Measurements from ENCODE around the gene ABCD3. TPM values are rescaled to one million over a fixed set of nuclear protein-coding genes. Genes with fewer than 3 reads are reported as not detected.

Gene ABCD3
- total and polyA plus RNA-seq, 2 of the 4 experiments (the other 2 are of a cell fraction), result 13.6 to 32.6 TPM

- Histone ChIP-seq H2AFZ (replicated peaks; ENCODE audit: low read length, poor library complexity) (no peak overlapping the region), H3K36me3 (ENCODE audit: control insufficient read depth, insufficient read depth, low read length) (peaks cover 60% of the 10 kb centered on the region)
- CTCF ChIA-PET, result no interaction called here
Measured at GRCh38 chr1:94531664-94532063, 113.5 kb downstream of the ABCD3 start.

More at GRCh38 chr1:94531664-94532063, 113.5 kb downstream of the ABCD3 start:
- no peak overlapping the region for H2BK5ac ChIP-seq (ENCODE audit: low read depth, low read length, poor library complexity, severe bottlenecking)
- H3K4me2 ChIP-seq (ENCODE audit: low read depth, low read length), result no peak overlapping the region
- H3K4me1 ChIP-seq (ENCODE audit: control insufficient read depth, insufficient read depth, low read length), result peaks cover 4% of the 10 kb centered on the region
- dilution Hi-C loops (cut with HindIII; ENCODE audit: low sequenced_read_pairs, unreplicated experiment), result loop anchor here (25.0 kb wide), 1 partner anchor 256 kb away; no protein-coding TSS in a partner anchor
- H2BK20ac ChIP-seq (ENCODE audit: low read depth, low read length), result no peak overlapping the region
- H4K20me1 ChIP-seq (ENCODE audit: insufficient read depth, low read length), result peaks cover 70% of the 10 kb centered on the region
- WGBS, 2 experiments (ENCODE audit: extremely low coverage in 2 of 2, insufficient read length in 1 of 2), result 100% methylated on average over 2 of the region's 6 CpGs; no CpG with 5 or more reads in 1 of the 2 experiments
- intact Hi-C loops (cut with micrococcal nuclease), result no loop called here
- no peak overlapping the region for H3K27ac ChIP-seq (ENCODE audit: insufficient read depth, low read length)
- H3K9me3 ChIP-seq (ENCODE audit: control insufficient read depth, insufficient read depth, low read length), result no peaks in the 10 kb centered on the region
- no peak overlapping the region for H2AK9ac ChIP-seq (replicated peaks; ENCODE audit: low read depth, low read length, poor library complexity)
- no peak overlapping the region for H2AK5ac ChIP-seq (ENCODE audit: low read depth, low read length)
- H3K9me1 ChIP-seq (ENCODE audit: insufficient read depth, low read length), result peaks cover 10% of the 10 kb centered on the region
- H3K18ac ChIP-seq (ENCODE audit: low read depth, low read length), result no peak overlapping the region
- H3K56ac ChIP-seq (ENCODE audit: extremely low read depth, insufficient read depth, low read length), result no peak overlapping the region
- no peak overlapping the region for H3K23ac ChIP-seq (ENCODE audit: low read depth, low read length)
- no peak overlapping the region for H3K9ac ChIP-seq (ENCODE audit: low read depth, low read length)
- no peak overlapping the region for H3K4ac ChIP-seq (ENCODE audit: low read depth, low read length)
- no peak overlapping the region for H4K5ac ChIP-seq (ENCODE audit: low read depth, low read length)
- TF ChIP-seq SMC3 (IDR thresholded peaks at IDR 0.05; ENCODE audit: low read depth, low read length) (no peak), USF2 (IDR thresholded peaks at IDR 0.05; ENCODE audit: low read depth, low read length) (no peak), FOS (IDR thresholded peaks at IDR 0.05; ENCODE audit: low read depth, low read length) (no peak), CTCF (conservative IDR thresholded peaks at IDR 0.05; ENCODE audit: low read depth, low read length) (no peak), RCOR1 (IDR thresholded peaks at IDR 0.05; ENCODE audit: insufficient replicate concordance, low read length) (no peak), BHLHE40 (IDR thresholded peaks at IDR 0.05; ENCODE audit: low read depth, low read length) (no peak), CHD1 (IDR thresholded peaks at IDR 0.05; ENCODE audit: low read depth, low read length) (0 out of 2 replicates have a peak, but pooled peaks have one; percentile 42), MAFK (IDR thresholded peaks at IDR 0.05; ENCODE audit: low read depth, low read length) (no peak), RFX5 (IDR thresholded peaks at IDR 0.05; ENCODE audit: low read depth, low read length) (no peak), POLR2A (IDR thresholded peaks at IDR 0.05; ENCODE audit: low read depth, low read length) (peak; percentile 40), CEBPB (IDR thresholded peaks at IDR 0.05; ENCODE audit: low read depth, low read length) (no peak), MXI1 (IDR thresholded peaks at IDR 0.05; ENCODE audit: borderline replicate concordance, low read depth, low read length) (no peak), RAD21 (IDR thresholded peaks at IDR 0.05; ENCODE audit: low read length) (no peak)
- H2BK120ac ChIP-seq (ENCODE audit: low read depth, low read length), result no peak overlapping the region
- DNase-seq, result no peak
- no TSS peak for BruUV-seq (replicated peaks)
- H4K91ac ChIP-seq (ENCODE audit: insufficient read depth, low read depth, low read length), result no peak overlapping the region
- peaks cover 18 to 42% of the 10 kb centered on the region in 2 experiments for H3K79me1 ChIP-seq (ENCODE audit: low read depth in 1 of 2, low read length in 2 of 2)
- in situ Hi-C loops (cut with MboI; ENCODE audit: low sequenced_read_pairs), result no loop called here
- no peak overlapping the region for H3K4me3 ChIP-seq (ENCODE audit: insufficient read depth, low read depth, low read length)
- no peaks in the 10 kb centered on the region for H3K27me3 ChIP-seq (ENCODE audit: control insufficient read depth, insufficient read depth, low read length)
- POLR2A ChIA-PET (ENCODE audit: unreplicated experiment), result interaction anchor here (0.6 to 4.9 kb wide), 4 partner anchors 9 to 271 kb away, joined by 3 to 24 read pairs (median 4); partner anchors contain the start of gene F3
- H4K8ac ChIP-seq (ENCODE audit: low read depth in 2 of 2, low read length in 2 of 2), result peak overlapping the region in 1 of 2 experiments; percentile 10; a peak in 1 of 4 replicates
- no peak overlapping the region for H2BK15ac ChIP-seq (ENCODE audit: low read depth, low read length)
- ATAC-seq (ENCODE audit: low read depth), result no peak
- no peak overlapping the region for H3K14ac ChIP-seq (replicated peaks; ENCODE audit: low read depth, low read length)
